NCI-H2227 (cell line): ENCODE results near the gene GAB2.
"Not testable (repeated sequence)": the region's sequence is repeated elsewhere in the genome, so short reads cannot be mapped to it uniquely, and the experiment has no call there.

Experiments used
- DNase-seq: peaks from one replicate; lab custom pipeline; 2025; ENCODE audit not compliant: unreplicated experiment; lab: John Stamatoyannopoulos, UW

Gene GAB2

GRCh38 chr11:78291503-78292108 is 126.0 kb downstream of the GAB2 start:
- no peak for DNase-seq

- no peak for DNase-seq
Measured at GRCh38 chr11:78290293-78291176, 127.1 kb downstream of the GAB2 start.

- no peak for DNase-seq
Measured at GRCh38 chr11:78289552-78290292, 127.9 kb downstream of the GAB2 start.

- DNase-seq = no peak
Measured at GRCh38 chr11:78284260-78284659, 133.4 kb downstream of the GAB2 start.

- no peak for DNase-seq
Measured at GRCh38 chr11:78282821-78283220, 134.8 kb downstream of the GAB2 start.

- no peak for DNase-seq
Measured at GRCh38 chr11:78281511-78281910, 136.1 kb downstream of the GAB2 start.

GRCh38 chr11:78277314-78277994 is 140.2 kb downstream of the GAB2 start:
- peak; percentile 76 for DNase-seq

GRCh38 chr11:78276311-78276710 is 141.3 kb downstream of the GAB2 start:
- no peak for DNase-seq

- DNase-seq = no peak
Measured at GRCh38 chr11:78274739-78275138, 142.9 kb downstream of the GAB2 start.

GRCh38 chr11:78272625-78273269 is 144.9 kb downstream of the GAB2 start:
- not testable (repeated sequence) for DNase-seq

- DNase-seq = not testable (repeated sequence)
Measured at GRCh38 chr11:78271801-78272200, 145.8 kb downstream of the GAB2 start.

- no peak for DNase-seq
Measured at GRCh38 chr11:78270971-78271370, 146.6 kb downstream of the GAB2 start.

- no peak for DNase-seq
Measured at GRCh38 chr11:78269806-78270205, 147.8 kb downstream of the GAB2 start.

GRCh38 chr11:78268591-78269410 is 148.8 kb downstream of the GAB2 start:
- DNase-seq = no peak

- no peak for DNase-seq
Measured at GRCh38 chr11:78266451-78266850, 151.2 kb downstream of the GAB2 start.

- no peak for DNase-seq
Measured at GRCh38 chr11:78265326-78265725, 152.3 kb downstream of the GAB2 start.

GRCh38 chr11:78262691-78263090 is 154.9 kb downstream of the GAB2 start:
- no peak for DNase-seq

- no peak for DNase-seq
Measured at GRCh38 chr11:78262238-78262637, 155.4 kb downstream of the GAB2 start.

GRCh38 chr11:78261828-78262227 is 155.8 kb downstream of the GAB2 start:
- no peak for DNase-seq

GRCh38 chr11:78261367-78261766 is 156.3 kb downstream of the GAB2 start:
- no peak for DNase-seq
